Body of pancreas (tissue), 4 donors: ENCODE measurements around the gene ELAVL4. TPM values are rescaled to one million over a fixed set of nuclear protein-coding genes. Genes with fewer than 3 reads are reported as not detected.

ENCODE experiments used
- ATAC-seq: fragments of 150-250 bp; one replicate; pipeline ENCODE4 v1.9.1; 2016
- DNase-seq, 4 donors: peaks; one replicate each; pipeline ENCODE4 v3.0.0-alpha.2; 2019
- H3K27ac ChIP-seq, 4 donors: fragments of 200-600 bp; sonication (generic); 1 replicate in 3 of 4; 2 replicates in 1 of 4; pipeline versions ENCODE4 v1.5.1 to v1.6.1; 2016 to 2019; ENCODE audit warnings: mild to moderate bottlenecking in 1 of 4, mixed read lengths in 1 of 4, moderate library complexity in 1 of 4
- H3K27me3 ChIP-seq, 2 donors: fragments of 200-600 bp; sonication (generic); one replicate each; pipeline ENCODE4 v1.6.0; 2016; ENCODE audit warnings: mild to moderate bottlenecking in 1 of 2
- H3K36me3 ChIP-seq, 2 donors: fragments of 200-600 bp; sonication (generic); replicated peaks in 1 of 2; 2 replicates each; pipeline ENCODE4 v1.5.1; 2016; ENCODE audit warnings: low read depth in 2 of 2; ENCODE audit not compliant: insufficient read depth in 1 of 2
- H3K4me1 ChIP-seq: fragments of 200-600 bp; sonication (generic); one replicate; pipeline ENCODE4 v1.6.0; 2016
- H3K4me3 ChIP-seq, 2 donors: fragments of 200-600 bp; sonication (generic); 1 replicate in 1 of 2; 2 replicates in 1 of 2; pipeline ENCODE4 v1.5.1; 2016 to 2019
- H3K9me3 ChIP-seq, 3 donors: fragments of 200-600 bp; sonication (generic); 1 replicate in 2 of 3; 2 replicates in 1 of 3; pipeline ENCODE4 v1.5.1; 2016
- CTCF ChIP-seq, 7 experiments: fragments of 450-650 bp in 4 of 7; fragments of 200-600 bp in 3 of 7; sonication (generic) in 3 of 7; IDR thresholded peaks; one replicate each; pipeline ENCODE4 v1.5.1; 2016 to 2019; ENCODE audit warnings: antibody characterized with exemption in 7 of 7
- POLR2A ChIP-seq, 3 donors: fragments of 450-650 bp; IDR thresholded peaks; one replicate each; pipeline ENCODE4 v1.6.1; 2016; ENCODE audit warnings: antibody characterized with exemption in 3 of 3, mild to moderate bottlenecking in 2 of 3
- WGBS, 2 donors: methylation state at CpG; one replicate each; pipeline ENCODE4 v1.1.5; 2017; 5-methylcytosine and 5-hydroxymethylcytosine counted together
- intact Hi-C: fragments of 100-400 bp; cut with DNase I; formaldehyde crosslinking; loops from one replicate; pipeline ENCODE4 v1.15.1; 2023
- total RNA-seq, 2 donors: library from RNA; depleted of rRNA; stranded (reverse); fragments of >200 nt; gene quantifications; one replicate each; pipeline ENCODE4 v1.1.0, GENCODE V29; 2016

Gene ELAVL4
- total RNA-seq, 2 donors from 2014 or later, result 1.0 TPM; not detected in 1

GRCh38 chr1:50252196-50252595 is 143.5 kb downstream of the ELAVL4 start:
- Histone ChIP-seq H3K27me3 (no peaks in the 10 kb centered on the region), H3K4me3 (no peak overlapping the region), H3K9me3 (no peaks in the 10 kb centered on the region), H3K27ac (no peak overlapping the region), H3K36me3 (no peaks in the 10 kb centered on the region), H3K4me1 (no peaks in the 10 kb centered on the region)
- intact Hi-C loops, result no loop called here
- TF ChIP-seq POLR2A (IDR thresholded peaks at IDR 0.05), result no peak
- TF ChIP-seq CTCF (IDR thresholded peaks at IDR 0.05), result no peak
- no peak for DNase-seq
- 48 to 70% methylated on average over 2 of the region's 2 CpGs for WGBS, 2 donors
- ATAC-seq, result no peak

Other genes with a start within 250 kb of the ELAVL4 start
- gene AGBL4, start 85.0 kb upstream of the ELAVL4 start, total RNA-seq, result under 1 TPM; 0.33 to 0.78 TPM